ENCODE measurements around the gene IFNL2.
"Not testable (repeated sequence)": the region's sequence is repeated elsewhere in the genome, so short reads cannot be mapped to it uniquely, and the experiment has no call there.

IFNL2 gene

DNA sequence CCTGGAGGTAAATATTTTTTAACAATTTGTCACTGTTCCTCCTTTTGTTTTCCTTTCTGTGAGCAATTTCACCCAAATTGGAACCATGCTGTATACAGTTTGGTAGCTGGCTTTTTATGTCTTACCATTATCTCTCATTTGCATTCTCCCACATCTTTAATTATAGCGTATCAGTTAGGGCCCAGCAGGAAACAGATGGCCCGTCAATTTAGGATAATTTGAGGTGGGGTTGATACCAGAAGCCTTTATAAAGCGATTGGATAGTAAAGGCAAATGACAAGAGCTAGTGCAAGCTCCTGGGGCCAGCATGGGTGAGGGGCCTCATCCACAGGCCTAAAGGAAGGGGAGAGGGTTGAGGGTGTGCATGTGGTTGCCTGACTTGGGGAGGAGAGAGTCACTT, 15.7 kb upstream of the IFNL2 start:
- DNase-seq (ENCODE audit: low read depth in 2 of 2, low spot score in 1 of 2): no peak

DNA sequence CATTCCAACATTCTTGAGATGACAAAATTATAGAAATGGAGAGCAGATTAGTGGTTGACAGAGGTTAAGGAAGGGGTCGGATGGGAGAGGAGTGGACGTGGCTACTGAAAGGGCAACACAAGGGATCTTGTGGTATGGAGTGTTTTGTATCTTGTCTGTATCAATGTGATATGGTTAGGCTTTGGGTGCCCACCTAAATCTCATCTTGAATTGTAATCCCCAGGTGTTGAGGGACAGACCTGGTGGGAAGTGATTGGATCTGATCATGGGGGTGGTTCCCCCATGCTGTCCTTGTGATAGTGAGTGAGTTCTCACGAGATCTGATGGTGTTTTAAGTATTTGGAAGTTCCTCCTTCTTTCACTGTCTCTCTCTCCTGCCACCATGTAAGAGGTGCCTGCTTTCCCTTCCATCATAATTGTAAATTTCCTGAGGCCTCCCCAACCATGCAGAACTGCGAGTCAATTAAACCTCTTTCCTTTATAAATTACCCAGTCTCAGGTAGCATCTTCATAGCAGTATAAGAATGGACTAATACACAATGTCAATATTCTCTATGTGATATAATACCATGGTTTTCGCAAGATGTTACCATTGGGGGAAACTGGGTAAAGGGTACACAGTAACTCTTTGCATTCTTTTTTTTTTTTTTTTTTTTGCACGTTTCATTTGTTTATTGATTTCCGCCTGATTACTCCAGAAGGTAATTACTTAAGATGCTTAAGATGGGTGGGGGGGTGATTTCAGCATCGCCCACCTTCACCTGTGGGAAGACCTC, 14.6 kb upstream of the IFNL2 start:
- DNase-seq (ENCODE audit: low read depth in 2 of 2, low spot score in 1 of 2): no peak

DNA sequence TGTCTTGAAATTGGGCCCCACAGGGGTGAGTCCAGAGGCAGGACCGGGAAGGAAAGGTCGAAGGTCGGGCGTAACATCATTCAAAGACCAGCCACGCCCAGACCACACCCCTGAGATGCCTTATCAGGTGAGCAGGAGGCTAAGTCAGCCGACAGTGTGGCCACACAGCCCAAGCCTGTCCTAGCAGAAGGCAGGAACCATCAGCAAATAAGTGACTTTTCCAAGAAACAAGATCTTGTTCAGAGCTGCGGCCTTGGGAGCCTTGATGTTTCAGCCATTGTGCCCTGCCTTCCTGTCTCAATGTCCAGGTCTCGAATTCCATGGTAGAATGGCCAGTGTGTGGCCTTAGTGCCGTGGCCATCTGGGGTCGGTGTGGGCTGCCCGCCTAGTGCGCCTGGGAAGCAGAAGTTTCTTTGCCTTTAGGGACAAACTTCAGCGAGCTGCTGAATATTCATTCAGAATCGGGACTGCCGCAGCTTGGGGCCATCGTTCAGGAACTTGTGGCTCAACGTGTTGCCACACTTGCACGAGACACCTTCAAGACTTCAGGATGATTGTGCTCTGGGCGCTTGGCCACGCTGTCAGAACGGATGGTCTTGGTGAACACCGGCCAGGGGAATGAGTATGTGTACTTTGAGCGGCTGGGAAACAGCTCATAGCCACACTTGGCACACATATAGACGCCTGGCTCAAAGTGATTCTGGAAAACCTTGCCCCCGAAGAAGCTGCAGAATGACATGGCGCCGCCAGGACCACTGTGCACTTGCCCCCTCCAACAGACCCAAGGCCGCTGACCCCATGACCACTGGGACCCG, 13.5 kb upstream of the IFNL2 start:
- DNase-seq (ENCODE audit: low read depth in 2 of 2, low spot score in 1 of 2): no peak

DNA sequence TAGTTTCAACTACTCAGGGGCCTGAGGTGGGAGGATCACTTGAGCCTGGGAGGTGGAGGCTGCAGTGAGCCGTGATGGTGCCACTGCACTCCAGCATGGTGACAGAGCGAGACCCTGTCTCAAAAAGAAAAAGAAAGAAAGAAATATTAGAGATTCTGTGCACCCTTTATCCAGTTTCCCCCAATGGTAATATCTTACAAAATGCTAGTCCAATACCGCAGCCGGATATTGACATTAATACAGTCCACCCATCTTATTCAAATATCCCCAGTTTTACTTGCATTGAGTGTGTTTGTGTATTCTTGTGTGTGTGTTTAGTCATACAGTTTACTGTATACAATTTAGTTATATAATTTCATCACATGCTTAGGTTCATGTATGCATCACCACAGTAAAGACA, 11.0 kb upstream of the IFNL2 start:
- no peak for DNase-seq (ENCODE audit: low read depth in 2 of 2, low spot score in 1 of 2)

DNA sequence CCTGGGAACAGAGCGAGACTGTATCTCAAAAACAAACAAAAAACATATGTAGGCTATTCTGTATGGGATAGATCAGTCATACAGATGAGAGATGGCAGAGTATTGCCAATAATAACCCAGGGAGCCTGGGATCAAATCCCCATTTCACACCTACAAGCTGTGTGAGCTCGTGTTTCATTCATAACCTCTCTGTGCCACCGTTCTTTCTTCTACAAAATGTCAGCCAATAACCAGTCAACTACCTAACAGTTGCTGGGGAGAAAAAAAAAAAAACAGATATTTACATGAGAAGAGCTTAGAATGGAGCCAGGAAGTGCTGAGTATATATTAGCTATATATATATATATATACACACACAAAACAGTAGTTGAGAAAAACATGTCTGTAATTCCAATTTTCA, 6.5 kb upstream of the IFNL2 start:
- no peak for DNase-seq (ENCODE audit: low read depth in 2 of 2, low spot score in 1 of 2)

DNA sequence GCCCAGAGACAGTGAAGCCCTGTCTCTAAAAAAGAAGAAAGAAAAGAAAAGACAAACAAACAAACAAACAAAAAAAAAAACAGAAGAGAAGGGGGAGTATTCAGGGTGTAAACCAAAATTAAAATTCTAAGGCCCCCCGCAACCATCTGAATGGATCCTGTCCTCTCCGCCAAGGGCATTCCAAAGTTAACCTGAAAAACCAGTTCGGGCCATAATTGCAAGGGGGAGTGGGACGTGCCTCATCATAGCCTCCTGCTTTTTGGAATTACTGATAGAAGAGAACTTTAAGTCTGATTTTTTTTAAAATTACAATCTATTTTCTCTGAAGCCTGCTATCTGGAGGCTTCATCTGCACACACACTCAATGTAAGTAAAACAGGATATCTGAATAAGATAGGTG, 5.7 kb upstream of the IFNL2 start:
- no peak for DNase-seq (ENCODE audit: low read depth in 2 of 2, low spot score in 1 of 2)

DNA sequence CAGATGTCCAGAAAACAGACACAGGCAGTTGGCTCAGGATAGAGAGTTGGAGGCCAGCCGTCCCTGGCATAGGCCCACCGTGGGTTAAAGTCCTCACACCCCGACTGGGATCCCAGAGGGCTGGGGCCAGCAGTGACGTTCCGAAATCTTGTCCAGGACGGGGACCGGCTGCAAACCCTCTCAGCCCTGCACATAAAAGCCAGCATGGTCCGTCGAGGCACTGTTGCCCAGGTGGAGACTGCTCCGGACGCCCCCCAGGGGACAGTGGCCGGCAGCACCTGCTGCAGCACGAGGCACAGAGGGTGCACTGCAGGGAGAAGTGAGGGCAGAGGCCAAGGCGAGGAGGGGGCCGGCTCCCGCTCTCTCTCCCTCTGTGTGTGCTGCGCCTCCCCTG, 4.3 kb upstream of the IFNL2 start:
- DNase-seq (ENCODE audit: low read depth in 2 of 2, low spot score in 1 of 2): no peak

DNA sequence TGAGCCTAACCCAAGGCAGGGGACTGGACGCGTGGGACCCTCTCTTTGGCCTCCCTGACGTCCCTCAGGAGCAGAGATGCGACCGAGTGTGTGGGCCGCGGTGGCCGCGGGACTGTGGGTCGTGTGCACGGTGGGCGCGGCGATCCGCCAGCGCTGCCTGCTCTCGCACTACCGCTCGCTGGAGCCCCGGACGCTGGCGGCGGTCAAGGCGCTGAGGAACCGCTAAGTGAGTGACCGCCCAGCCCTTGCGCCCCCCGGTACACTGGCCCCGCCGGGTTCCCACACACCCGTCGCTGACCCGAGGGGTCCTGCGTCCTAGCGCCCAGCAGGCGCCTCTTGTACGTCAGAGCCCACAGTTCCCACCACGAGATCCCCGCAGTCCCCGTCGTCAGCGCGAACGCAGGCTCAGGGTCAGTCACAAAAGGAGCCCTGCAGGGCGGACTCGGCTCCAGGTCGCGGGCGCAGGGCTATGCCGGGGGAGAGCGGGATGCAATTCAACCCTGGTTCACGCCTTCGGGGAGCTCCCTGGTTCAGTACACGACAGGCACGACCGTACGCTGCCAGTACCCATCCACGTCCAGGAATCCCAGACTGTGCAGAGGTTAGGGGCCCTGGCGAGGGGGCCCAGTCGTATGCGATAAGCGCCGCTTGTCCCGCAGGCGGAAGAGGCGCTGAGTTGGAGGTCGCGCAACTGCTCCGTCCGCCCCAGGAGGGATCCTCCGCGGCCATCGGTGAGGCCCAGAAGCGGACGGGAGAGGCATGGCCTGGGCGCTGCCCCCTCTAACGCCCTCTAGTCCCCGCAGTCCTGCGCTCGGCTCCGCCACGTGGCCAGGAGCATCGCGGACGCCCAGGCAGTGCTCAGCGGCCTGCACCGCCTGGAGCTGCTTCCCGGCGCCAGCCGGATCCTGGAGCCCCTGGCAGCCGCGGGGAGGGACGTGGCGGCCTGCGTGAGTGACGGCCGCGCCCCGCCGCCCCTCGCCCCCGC, 3.6 kb upstream of the IFNL2 start:
- no peak for DNase-seq (ENCODE audit: low read depth in 2 of 2, low spot score in 1 of 2)

DNA sequence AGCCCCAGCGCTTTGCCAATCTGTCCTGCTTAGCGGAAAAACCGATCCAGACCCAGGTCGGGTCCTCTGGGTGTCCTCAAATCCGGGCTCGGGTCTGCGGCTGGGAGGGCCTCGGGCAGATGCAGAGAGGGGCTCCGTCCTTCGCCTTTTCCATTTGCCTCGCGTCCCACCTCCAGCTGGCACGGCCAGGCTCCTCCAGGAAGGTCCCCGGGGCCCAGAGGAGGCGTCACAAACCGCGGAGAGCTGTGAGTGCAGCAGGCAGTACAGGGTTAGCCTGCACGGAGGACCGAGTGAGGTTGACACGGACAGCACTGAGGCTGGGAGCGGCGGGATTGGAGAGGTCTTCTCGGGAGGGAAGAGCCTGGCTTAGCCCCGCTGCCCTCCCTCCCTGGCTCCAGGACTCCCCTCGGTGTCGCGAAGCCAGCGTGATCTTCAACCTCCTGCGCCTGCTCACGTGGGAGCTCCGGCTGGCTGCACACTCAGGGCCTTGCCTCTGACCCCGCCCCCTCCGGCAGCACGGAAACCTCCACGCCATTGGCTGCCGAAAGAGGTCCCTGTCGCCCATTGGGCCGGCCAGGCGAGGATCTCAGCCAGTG, 2.8 kb upstream of the IFNL2 start:
- DNase-seq (ENCODE audit: low read depth in 2 of 2, low spot score in 1 of 2): no peak

DNA sequence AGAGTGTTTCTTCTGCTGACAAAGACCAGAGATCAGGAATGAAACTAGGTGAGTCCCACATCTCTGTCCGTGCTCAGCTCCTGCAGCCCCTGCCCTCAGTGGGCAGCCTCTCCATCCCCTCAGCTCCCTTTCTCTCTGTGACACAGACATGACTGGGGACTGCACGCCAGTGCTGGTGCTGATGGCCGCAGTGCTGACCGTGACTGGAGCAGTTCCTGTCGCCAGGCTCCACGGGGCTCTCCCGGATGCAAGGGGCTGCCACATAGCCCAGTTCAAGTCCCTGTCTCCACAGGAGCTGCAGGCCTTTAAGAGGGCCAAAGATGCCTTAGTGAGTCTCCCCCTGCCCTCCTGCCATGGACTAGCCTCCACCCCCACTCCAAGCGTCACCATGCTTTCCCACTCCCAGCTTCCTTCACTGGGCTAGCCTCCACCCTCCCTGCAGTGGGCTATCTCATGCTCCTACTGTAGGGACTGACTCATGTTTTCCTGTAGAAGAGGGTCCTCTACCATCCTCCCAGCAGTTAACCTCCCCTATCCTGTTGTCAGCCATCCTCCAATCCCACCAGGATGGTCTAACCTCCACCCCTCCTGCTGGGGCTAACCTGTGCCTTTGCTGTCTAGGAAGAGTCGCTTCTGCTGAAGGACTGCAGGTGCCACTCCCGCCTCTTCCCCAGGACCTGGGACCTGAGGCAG, 481 bp downstream of the IFNL2 start:
- DNase-seq (ENCODE audit: low read depth in 2 of 2, low spot score in 1 of 2): not testable (repeated sequence)

DNA sequence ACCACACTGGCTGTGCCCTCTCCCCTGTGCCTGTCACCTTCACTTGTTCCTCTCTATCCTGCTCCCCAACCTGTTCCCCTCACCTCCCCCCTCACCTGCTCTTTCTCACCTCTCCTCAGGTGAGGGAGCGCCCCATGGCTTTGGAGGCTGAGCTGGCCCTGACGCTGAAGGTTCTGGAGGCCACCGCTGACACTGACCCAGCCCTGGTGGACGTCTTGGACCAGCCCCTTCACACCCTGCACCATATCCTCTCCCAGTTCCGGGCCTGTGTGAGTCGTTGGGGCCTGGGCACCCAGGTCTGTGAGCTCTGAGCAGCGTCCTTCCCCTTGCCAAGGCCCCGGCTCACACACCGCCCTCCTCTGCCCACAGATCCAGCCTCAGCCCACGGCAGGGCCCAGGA, 1.2 kb downstream of the IFNL2 start:
- not testable (repeated sequence) for DNase-seq (ENCODE audit: low read depth in 2 of 2, low spot score in 1 of 2)

DNA sequence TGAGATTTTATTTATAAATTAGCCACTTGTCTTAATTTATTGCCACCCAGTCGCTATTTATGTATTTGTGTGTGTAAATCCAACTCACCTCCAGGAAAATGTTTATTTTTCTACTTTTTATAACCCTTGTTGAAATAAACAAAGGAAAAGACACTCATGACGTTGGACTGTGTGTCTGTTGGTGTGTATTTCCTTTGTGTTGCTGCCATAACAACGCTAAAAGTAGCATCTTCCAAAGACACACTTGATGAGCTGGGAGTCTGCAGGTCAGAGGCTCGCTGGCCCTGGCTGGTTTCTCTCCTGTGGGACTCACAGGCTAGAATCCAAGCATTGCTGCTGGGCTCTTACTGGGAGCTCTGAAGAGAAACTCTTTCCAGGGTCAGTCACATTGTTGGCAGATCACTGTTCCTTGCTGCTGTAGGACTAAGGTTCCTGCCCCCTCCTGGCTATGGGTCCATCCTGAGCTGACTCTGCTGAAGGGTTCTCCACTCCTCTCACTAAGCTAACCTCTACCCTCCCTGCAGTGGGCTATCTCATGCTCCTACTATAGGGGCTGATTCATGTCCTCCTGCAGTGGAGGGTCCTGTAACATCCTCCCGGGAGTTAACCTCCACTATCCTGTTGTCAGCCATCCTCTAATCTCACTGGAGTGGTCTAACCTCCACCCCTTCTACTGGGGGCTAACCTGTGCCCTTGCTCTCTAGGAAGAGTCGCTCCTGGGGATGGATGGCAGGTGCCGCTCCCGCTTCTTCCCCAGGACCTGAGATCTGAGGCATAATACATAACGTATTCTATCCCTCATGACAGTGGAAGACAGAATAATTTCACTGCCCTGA, 2.1 kb downstream of the IFNL2 start:
- DNase-seq (ENCODE audit: low read depth in 2 of 2, low spot score in 1 of 2): no peak

DNA sequence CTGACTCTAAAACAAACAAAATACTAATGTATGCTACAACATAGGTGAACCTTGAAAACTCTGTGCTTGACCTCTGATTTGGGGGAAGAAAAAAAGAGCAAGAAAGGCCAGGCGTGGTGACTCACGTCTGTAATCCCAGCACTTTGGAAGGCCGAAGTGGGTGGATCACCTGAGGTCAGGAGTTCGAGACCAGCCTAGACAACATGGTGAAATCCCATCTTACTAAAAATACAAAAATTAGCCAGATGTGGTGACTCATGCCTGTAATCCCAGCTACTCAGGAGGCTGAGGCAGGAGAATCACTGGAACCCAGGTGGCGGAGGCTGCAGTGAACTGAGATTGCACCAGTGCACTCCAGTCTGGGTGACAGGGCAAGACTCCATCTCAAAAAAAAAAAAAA, 5.7 kb downstream of the IFNL2 start:
- DNase-seq (ENCODE audit: low read depth in 2 of 2, low spot score in 1 of 2): not testable (repeated sequence)

DNA sequence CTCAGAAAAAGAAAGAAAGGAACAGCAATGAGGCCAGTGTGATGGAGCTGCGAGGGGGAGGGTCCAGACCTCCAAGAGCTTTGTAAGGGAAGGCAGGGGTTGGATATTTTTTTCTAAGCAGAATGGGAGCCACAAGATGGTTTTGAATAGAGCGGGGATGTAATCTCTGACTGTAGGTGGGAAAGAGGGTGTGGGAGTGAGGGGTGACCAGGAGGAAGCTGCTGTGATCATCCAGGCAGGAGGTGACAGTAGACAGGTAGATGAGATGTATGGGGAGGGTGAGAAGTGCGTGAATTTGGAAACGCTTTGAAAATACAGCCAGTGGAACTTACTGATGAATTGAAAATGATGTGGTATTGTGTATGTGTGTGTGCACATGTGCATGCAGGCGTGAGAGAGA, 7.4 kb downstream of the IFNL2 start:
- no peak for DNase-seq (ENCODE audit: low read depth in 2 of 2, low spot score in 1 of 2)

DNA sequence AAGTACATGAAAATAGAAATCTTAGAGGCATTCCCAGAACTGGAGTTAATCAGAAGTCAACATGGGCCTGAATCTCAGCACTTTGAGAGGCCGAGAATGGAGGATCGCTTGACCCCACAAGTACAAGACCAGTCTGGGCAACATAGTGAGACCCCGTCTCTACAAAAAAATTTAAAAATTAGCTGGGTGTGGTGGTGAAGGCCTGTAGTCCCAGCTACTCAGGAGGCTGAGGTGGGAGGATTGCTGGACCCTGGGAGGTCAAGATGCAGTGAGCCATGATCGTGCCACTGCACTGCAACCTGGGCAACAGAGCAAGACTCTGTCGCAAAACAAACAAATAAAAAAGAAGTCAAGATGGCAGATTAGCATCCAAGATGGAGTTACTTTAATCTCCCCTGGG, 8.5 kb downstream of the IFNL2 start:
- DNase-seq (ENCODE audit: low read depth in 2 of 2, low spot score in 1 of 2): no peak

DNA sequence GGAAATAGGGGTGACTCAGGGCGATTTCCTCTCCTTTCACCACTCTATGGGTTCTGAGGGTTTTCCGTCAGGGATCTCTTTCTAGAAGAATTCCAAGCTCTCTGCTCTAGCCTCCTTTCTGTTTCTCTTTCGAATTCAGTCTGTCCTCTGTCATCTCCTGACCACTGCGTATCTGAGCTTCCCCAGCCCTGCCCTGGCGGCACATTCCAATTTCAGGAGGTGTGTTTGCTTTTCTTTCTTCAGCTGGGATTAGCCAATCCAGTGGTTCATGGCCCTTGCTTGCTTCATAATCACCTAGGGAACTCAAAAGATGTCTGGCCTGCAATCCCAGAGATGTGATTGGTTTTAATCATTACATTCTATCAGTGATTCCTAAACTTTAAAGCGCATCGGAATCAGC, 9.4 kb downstream of the IFNL2 start:
- DNase-seq (ENCODE audit: low read depth in 2 of 2, low spot score in 1 of 2): no peak

DNA sequence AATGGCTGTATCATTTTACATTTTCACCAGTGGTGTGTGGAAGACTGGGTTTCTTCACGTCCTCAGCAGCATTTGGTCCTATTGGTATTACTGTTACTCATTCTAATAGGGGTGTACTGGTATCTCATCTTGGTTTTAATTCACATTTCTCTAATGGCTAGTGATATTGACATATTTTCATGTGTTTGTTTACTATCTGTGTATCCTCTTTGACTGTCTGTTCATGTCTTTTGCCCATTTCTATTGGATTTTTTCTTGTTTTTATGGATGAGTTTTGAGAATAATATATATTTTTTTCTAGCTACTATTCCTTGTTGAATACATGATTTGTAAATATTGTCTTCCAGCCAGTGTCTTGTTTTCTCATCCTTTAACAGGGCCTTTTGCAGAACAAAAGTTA, 13.8 kb downstream of the IFNL2 start:
- no peak for DNase-seq (ENCODE audit: low read depth in 2 of 2, low spot score in 1 of 2)

DNA sequence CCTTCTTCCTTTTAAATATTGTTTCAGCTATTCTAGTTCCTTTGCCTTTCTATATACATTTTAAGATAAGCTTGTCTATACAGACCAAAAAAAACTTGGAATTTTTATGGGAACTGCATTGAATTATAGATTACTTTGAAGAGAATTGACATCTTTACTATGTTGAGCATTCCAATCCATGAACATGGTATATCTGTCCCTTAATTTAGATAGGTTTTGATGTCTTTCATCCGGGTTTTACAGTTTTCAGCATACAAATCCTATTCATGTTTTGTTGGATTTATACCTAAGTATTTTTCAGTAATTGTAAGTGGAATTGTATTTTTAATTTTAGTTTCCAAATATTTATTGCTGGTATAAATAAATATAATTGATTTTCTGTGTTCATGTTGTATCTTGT, 15.8 kb downstream of the IFNL2 start:
- DNase-seq (ENCODE audit: low read depth in 2 of 2, low spot score in 1 of 2): no peak

DNA sequence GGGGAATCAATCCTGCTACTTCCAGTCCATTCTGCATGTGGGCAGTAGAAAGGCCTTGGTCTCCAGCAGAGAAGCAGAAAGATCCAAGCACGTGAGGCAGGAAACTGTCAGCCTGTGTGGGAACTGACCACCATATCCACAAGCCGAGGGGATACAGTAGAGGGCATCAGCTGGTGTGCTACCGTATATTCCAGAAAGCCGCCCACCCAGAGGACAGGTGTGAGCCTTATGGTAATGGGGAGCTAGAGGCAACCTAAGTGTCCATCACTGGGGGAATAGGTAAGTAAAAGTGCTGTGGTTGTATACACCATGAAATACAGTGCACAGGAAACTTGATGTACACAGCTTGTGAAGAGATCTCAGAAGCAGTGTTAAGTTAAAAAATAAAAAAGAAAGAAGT, 25.2 kb downstream of the IFNL2 start:
- DNase-seq (ENCODE audit: low read depth in 2 of 2, low spot score in 1 of 2): no peak

All from stimulated activated CD8-positive, alpha-beta memory T cell treated with anti-CD3 and anti-CD28 coated beads, Interleukin-4, amount 100 ng/mL, for 4 hours (primary cell).